Gastrocnemius medialis (tissue), 4 donors: ENCODE data around the gene CHMP4A. TPM values are rescaled to one million over a fixed set of nuclear protein-coding genes. Genes with fewer than 3 reads are reported as not detected.

ENCODE experiments used
- ATAC-seq, 2 donors: fragments of 150-250 bp; one replicate each; pipeline ENCODE4 v1.9.1; 2016
- DNase-seq, 2 donors: peaks; one replicate each; pipeline ENCODE4 v3.0.0-alpha.2; 2019
- H3K27ac ChIP-seq, 4 donors: fragments of 200-600 bp; sonication (generic); 1 replicate in 1 of 4; 2 replicates in 3 of 4; pipeline ENCODE4 v1.5.1; 2016 to 2018; ENCODE audit warnings: mild to moderate bottlenecking in 2 of 4, moderate library complexity in 1 of 4
- H3K27me3 ChIP-seq, 3 donors: fragments of 200-600 bp; sonication (generic) in 2 of 3; 1 replicate in 1 of 3; 2 replicates in 2 of 3; pipeline versions ENCODE4 v1.5.1 to v1.6.0; 2016 to 2019; ENCODE audit warnings: mild to moderate bottlenecking in 1 of 3, moderate library complexity in 1 of 3
- H3K36me3 ChIP-seq, 2 donors: fragments of 200-600 bp; sonication (generic) in 1 of 2; one replicate each; pipeline ENCODE4 v1.5.1; 2017 to 2018
- H3K4me1 ChIP-seq, 2 donors: fragments of 200-600 bp; sonication (generic) in 1 of 2; one replicate each; pipeline ENCODE4 v1.5.1; 2016 to 2017; ENCODE audit warnings: mild to moderate bottlenecking in 2 of 2
- H3K4me3 ChIP-seq, 4 donors: fragments of 200-600 bp; sonication (generic) in 3 of 4; 1 replicate in 1 of 4; 2 replicates in 3 of 4; pipeline ENCODE4 v1.5.1; 2016 to 2019; ENCODE audit warnings: mild to moderate bottlenecking in 2 of 4
- H3K9me3 ChIP-seq, 3 donors: fragments of 200-600 bp; sonication (generic) in 2 of 3; 1 replicate in 1 of 3; 2 replicates in 2 of 3; pipeline ENCODE4 v1.5.1; 2016 to 2019
- CTCF ChIP-seq, 5 experiments: fragments of 450-650 bp in 3 of 5; fragments of 200-600 bp in 2 of 5; sonication (generic) in 2 of 5; IDR thresholded peaks in 4 of 5; conservative IDR thresholded peaks in 1 of 5; 1 replicate in 4 of 5; 2 replicates in 1 of 5; pipeline ENCODE4 v1.5.1; 2016 to 2019; ENCODE audit warnings: antibody characterized with exemption in 5 of 5, mild to moderate bottlenecking in 3 of 5, moderate library complexity in 3 of 5
- POLR2A ChIP-seq, 2 donors: fragments of 450-650 bp; IDR thresholded peaks; one replicate each; pipeline ENCODE4 v1.6.1; 2017; ENCODE audit warnings: antibody characterized with exemption in 2 of 2, mild to moderate bottlenecking in 2 of 2, moderate library complexity in 2 of 2
- in situ Hi-C, 4 donors: fragments of 200-750 bp; cut with MboI; loops; one replicate each; pipeline versions ENCODE4 v1.15.0 to v1.8.0; 2017; ENCODE audit warnings: low sequenced_read_pairs in 4 of 4
- intact Hi-C: fragments of 100-400 bp; cut with DNase I; formaldehyde crosslinking; loops from one replicate; pipeline ENCODE4 v1.15.1; 2023; ENCODE audit warnings: low total_unique reads
- total RNA-seq, 4 donors: library from RNA; depleted of rRNA; stranded (reverse); fragments of >200 nt; gene quantifications; one replicate each; pipeline versions ENCODE4 v1.1.0 to v1.2.3, GENCODE V29; 2016

The CHMP4A gene
- total RNA-seq, 4 donors from 2014 or later = 13.6 to 29.8 (median 20.7) TPM

- Histone ChIP-seq H3K27me3 (no peaks in the 10 kb centered on the region), H3K36me3 (no peaks in the 10 kb centered on the region), H3K9me3 (no peaks in the 10 kb centered on the region), H3K4me3 (no peak overlapping the region), H3K27ac (no peak overlapping the region), H3K4me1 (no peaks in the 10 kb centered on the region)
- ATAC-seq (no peak), DNase-seq (no peak)
- TF ChIP-seq CTCF (IDR thresholded peaks at IDR 0.05 in 4 of 5, conservative IDR thresholded peaks at IDR 0.05 in 1 of 5) (no peak), POLR2A (IDR thresholded peaks at IDR 0.05) (no peak)
- in situ Hi-C loops (no loop called here), intact Hi-C loops (no loop called here)
Observed at GRCh38 chr14:24256960-24257359, 43.7 kb upstream of the CHMP4A start.

GRCh38 chr14:24255931-24256711 is 42.8 kb upstream of the CHMP4A start:
- DNase-seq (no peak), ATAC-seq (no peak)
- H3K4me3 ChIP-seq = no peak overlapping the region
- H3K4me1 ChIP-seq = no peaks in the 10 kb centered on the region
- no peaks in the 10 kb centered on the region for H3K36me3 ChIP-seq
- H3K27me3 ChIP-seq = no peaks in the 10 kb centered on the region
- TF ChIP-seq CTCF (IDR thresholded peaks at IDR 0.05 in 4 of 5, conservative IDR thresholded peaks at IDR 0.05 in 1 of 5) (no peak), POLR2A (IDR thresholded peaks at IDR 0.05) (no peak)
- H3K27ac ChIP-seq = no peak overlapping the region
- H3K9me3 ChIP-seq = no peaks in the 10 kb centered on the region
- intact Hi-C loops = no loop called here
- in situ Hi-C loops = no loop called here

- Histone ChIP-seq H3K36me3 (no peaks in the 10 kb centered on the region), H3K4me1 (no peaks in the 10 kb centered on the region), H3K9me3 (no peaks in the 10 kb centered on the region), H3K4me3 (no peak overlapping the region), H3K27ac (no peak overlapping the region), H3K27me3 (no peaks in the 10 kb centered on the region)
- intact Hi-C loops (no loop called here), in situ Hi-C loops (no loop called here)
- DNase-seq (no peak), ATAC-seq (no peak)
- TF ChIP-seq POLR2A (IDR thresholded peaks at IDR 0.05) (no peak), CTCF (IDR thresholded peaks at IDR 0.05 in 4 of 5, conservative IDR thresholded peaks at IDR 0.05 in 1 of 5) (no peak)
Observed at GRCh38 chr14:24255438-24255837, 42.1 kb upstream of the CHMP4A start.

GRCh38 chr14:24254630-24255392 is 41.5 kb upstream of the CHMP4A start:
- Histone ChIP-seq H3K27ac (no peak overlapping the region), H3K4me1 (no peaks in the 10 kb centered on the region), H3K9me3 (no peaks in the 10 kb centered on the region), H3K36me3 (no peaks in the 10 kb centered on the region), H3K4me3 (no peak overlapping the region), H3K27me3 (no peaks in the 10 kb centered on the region)
- ATAC-seq = no peak
- in situ Hi-C loops = no loop called here
- intact Hi-C loops = no loop called here
- TF ChIP-seq CTCF (IDR thresholded peaks at IDR 0.05 in 4 of 5, conservative IDR thresholded peaks at IDR 0.05 in 1 of 5) (no peak), POLR2A (IDR thresholded peaks at IDR 0.05) (no peak)
- no peak for DNase-seq
